22Rv1 (cell line): ENCODE data around the gene NUP42.

ENCODE experiments used
- ZFX ChIP-seq: fragments of 450-650 bp; IDR thresholded peaks from 2 replicates; pipeline ENCODE4 v1.6.1; 2017; ENCODE audit warnings: antibody characterized with exemption, borderline replicate concordance
- TF ChIP-seq, protein P1 (sequence below): fragments of 450-650 bp; IDR thresholded peaks from 2 replicates; pipeline ENCODE4 v1.5.1; 2017; ENCODE audit warnings: mild to moderate bottlenecking

DNA sequence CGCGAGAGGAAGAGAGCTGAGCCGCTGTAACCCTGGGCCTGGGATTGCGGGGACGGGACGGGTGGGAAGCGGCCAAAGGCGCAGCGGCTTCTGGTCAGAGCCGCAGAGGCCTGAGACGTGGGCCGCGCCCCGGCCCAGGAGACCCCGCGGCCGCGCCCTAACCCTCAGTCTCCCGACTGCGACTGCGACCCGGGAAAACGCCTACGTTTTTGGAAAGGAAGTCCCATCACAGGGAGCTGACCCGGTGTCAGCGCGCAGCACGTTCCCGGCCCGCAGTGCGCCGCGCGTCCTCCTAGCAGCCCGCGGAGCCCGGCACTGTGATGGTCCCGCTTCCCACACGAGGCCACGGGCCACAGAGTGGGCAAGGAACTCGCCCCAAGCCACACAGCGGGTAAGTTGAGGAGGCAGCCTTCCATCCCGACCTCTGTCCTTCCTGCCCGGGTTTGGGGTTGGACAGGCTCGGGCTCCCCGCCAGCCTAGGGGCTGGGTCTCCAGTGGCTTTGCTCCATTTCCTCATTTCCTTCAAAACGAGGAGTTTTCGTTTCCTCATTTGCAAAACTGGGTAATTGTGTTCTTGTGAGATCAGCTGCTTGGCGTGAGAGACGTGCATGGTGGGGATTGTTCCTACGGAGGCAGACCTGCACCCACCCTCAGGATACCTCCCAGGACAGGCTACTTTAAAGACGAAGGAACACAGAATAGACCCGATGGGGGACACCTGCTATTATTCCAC, 65.9 kb downstream of the NUP42 start:
- TF ChIP-seq, protein P1, sequence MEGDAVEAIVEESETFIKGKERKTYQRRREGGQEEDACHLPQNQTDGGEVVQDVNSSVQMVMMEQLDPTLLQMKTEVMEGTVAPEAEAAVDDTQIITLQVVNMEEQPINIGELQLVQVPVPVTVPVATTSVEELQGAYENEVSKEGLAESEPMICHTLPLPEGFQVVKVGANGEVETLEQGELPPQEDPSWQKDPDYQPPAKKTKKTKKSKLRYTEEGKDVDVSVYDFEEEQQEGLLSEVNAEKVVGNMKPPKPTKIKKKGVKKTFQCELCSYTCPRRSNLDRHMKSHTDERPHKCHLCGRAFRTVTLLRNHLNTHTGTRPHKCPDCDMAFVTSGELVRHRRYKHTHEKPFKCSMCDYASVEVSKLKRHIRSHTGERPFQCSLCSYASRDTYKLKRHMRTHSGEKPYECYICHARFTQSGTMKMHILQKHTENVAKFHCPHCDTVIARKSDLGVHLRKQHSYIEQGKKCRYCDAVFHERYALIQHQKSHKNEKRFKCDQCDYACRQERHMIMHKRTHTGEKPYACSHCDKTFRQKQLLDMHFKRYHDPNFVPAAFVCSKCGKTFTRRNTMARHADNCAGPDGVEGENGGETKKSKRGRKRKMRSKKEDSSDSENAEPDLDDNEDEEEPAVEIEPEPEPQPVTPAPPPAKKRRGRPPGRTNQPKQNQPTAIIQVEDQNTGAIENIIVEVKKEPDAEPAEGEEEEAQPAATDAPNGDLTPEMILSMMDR = no peak
- TF ChIP-seq ZFX = no peak
